HCT116 (cell line): Measurements from ENCODE around the gene FKBP5. TPM values are rescaled to one million over a fixed set of nuclear protein-coding genes. Genes with fewer than 3 reads are reported as not detected.

Experiments used
- ATAC-seq: fragments of 200-7000 bp; cut with Tn5 transposase; 2 replicates; pipeline ENCODE4 v1.9.1; 2020; ENCODE audit warnings: mild to moderate bottlenecking, moderate library complexity
- BruUV-seq: library from RNA; stranded (reverse); fragments of 400-500 nt; replicated peaks from 2 replicates; lab custom pipeline; 2021; lab: Mats Ljungman, UMichigan
- CTCF ChIA-PET: fragments of 300-600 bp; sonication (Branson Sonifier 250); formaldehyde crosslinking; loops from one replicate; lab custom pipeline; 2021; ENCODE audit warnings: antibody characterized with exemption; lab: Charles Lee
- POLR2A ChIA-PET: fragments of 300-600, 350-600 bp; sonication (Branson Sonifier 250); formaldehyde crosslinking; loops from one replicate; lab custom pipeline; 2021; ENCODE audit warnings: antibody characterized with exemption; lab: Charles Lee
- RAD21 ChIA-PET, 2 experiments: fragments of 300-600 bp; sonication (Branson Sonifier 250); formaldehyde crosslinking; loops; one replicate each; lab custom pipeline; 2023; ENCODE audit warnings: low total read pairs in 2 of 2; ENCODE audit not compliant: uncharacterized antibody in 2 of 2, unreplicated experiment in 2 of 2, low non-redundant PET in 1 of 2; lab: Charles Lee
- DNase-seq: peaks from one replicate; pipeline ENCODE4 v3.0.0-alpha.2; 2010; ENCODE audit warnings: low read depth, low spot score
- H2AFZ ChIP-seq: fragments of 200-600 bp; shearing (Covaris generic), sonication (generic); 2 replicates; pipeline ENCODE4 v1.6.1; 2017; ENCODE audit warnings: low read depth, mixed run types, mixed read lengths, antibody characterized with exemption, low read length; ENCODE audit not compliant: poor library complexity, severe bottlenecking
- H3K27ac ChIP-seq: 2 replicates; pipeline ENCODE4 v1.5.1; 2012; ENCODE audit warnings: low read depth, low read length
- H3K27me3 ChIP-seq: fragments of 200-600 bp; sonication (generic); 2 replicates; pipeline ENCODE4 v1.6.1; 2016; ENCODE audit warnings: mixed run types, low read length, mixed read lengths; ENCODE audit not compliant: insufficient read depth
- H3K36me3 ChIP-seq, 2 experiments: fragments of 200-500 bp in 1 of 2; fragments of 200-600 bp in 1 of 2; sonication (Bioruptor generic) in 1 of 2; sonication (generic) in 1 of 2; 2 replicates each; pipeline versions ENCODE4 v1.5.1 to v1.6.1; 2014 to 2016; ENCODE audit warnings: low read length in 2 of 2, inconsistent platforms in 1 of 2, mixed read lengths in 1 of 2, mixed run types in 1 of 2; ENCODE audit not compliant: insufficient read depth in 2 of 2, control insufficient read depth in 1 of 2
- H3K4me1 ChIP-seq, 2 experiments: fragments of 200-600 bp in 1 of 2; sonication (generic) in 1 of 2; 2 replicates each; pipeline versions ENCODE4 v1.5.1 to v1.6.1; 2012 to 2017; ENCODE audit warnings: low read length in 2 of 2, inconsistent platforms in 1 of 2, mild to moderate bottlenecking in 1 of 2, mixed read lengths in 1 of 2, mixed run types in 1 of 2, moderate library complexity in 1 of 2; ENCODE audit not compliant: insufficient read depth in 2 of 2, control insufficient read depth in 1 of 2
- H3K4me2 ChIP-seq: fragments of 200-600 bp; sonication (generic); 2 replicates; pipeline ENCODE4 v1.6.1; 2017; ENCODE audit warnings: mixed run types, low read length, mixed read lengths
- H3K4me3 ChIP-seq, 2 experiments: fragments of 200-600 bp in 1 of 2; sonication (generic) in 1 of 2; replicated peaks in 1 of 2; 2 replicates each; pipeline ENCODE4 v1.5.1; 2011 to 2016; ENCODE audit warnings: low read length in 2 of 2, control low read depth in 1 of 2, low read depth in 1 of 2, mild to moderate bottlenecking in 1 of 2, mixed read lengths in 1 of 2, mixed run types in 1 of 2
- H3K79me2 ChIP-seq: fragments of 200-600 bp; sonication (generic); 2 replicates; pipeline ENCODE4 v1.6.1; 2017; ENCODE audit warnings: mild to moderate bottlenecking, mixed run types, low read length, moderate library complexity, mixed read lengths; ENCODE audit not compliant: insufficient read depth
- H3K9ac ChIP-seq: fragments of 200-600 bp; sonication (generic); 2 replicates; pipeline ENCODE4 v1.6.1; 2016; ENCODE audit warnings: low read length, mixed read lengths
- H3K9me2 ChIP-seq: fragments of 200-600 bp; sonication (generic), shearing (Covaris generic); 2 replicates; pipeline ENCODE4 v1.6.1; 2017; ENCODE audit warnings: mixed run types, mild to moderate bottlenecking, moderate library complexity; ENCODE audit not compliant: insufficient read depth
- H3K9me3 ChIP-seq, 2 experiments: fragments of 200-500 bp in 1 of 2; fragments of 200-600 bp in 1 of 2; sonication (Bioruptor generic) in 1 of 2; sonication (generic) in 1 of 2; 2 replicates each; pipeline ENCODE4 v1.6.1; 2014 to 2017; ENCODE audit warnings: low read length in 2 of 2, mixed read lengths in 2 of 2, inconsistent platforms in 1 of 2, low read depth in 1 of 2, mild to moderate bottlenecking in 1 of 2, mixed run types in 1 of 2, moderate library complexity in 1 of 2; ENCODE audit not compliant: control insufficient read depth in 1 of 2, insufficient read depth in 1 of 2
- H4K20me1 ChIP-seq: fragments of 200-600 bp; sonication (generic), shearing (Covaris generic); 2 replicates; pipeline ENCODE4 v1.6.1; 2017; ENCODE audit warnings: mixed run types, mild to moderate bottlenecking, moderate library complexity; ENCODE audit not compliant: insufficient read depth
- CBX3 ChIP-seq: IDR thresholded peaks from 2 replicates; pipeline ENCODE4 v1.6.1; 2012; ENCODE audit warnings: low read depth
- EGR1 ChIP-seq: IDR thresholded peaks from 2 replicates; pipeline ENCODE4 v1.6.1; 2012; ENCODE audit warnings: low read depth
- EZH2phosphoT487 ChIP-seq: fragments of 200-600 bp; IDR thresholded peaks from 2 replicates; pipeline ENCODE4 v1.6.1; 2018; ENCODE audit warnings: antibody characterized with exemption, borderline replicate concordance
- POLR2A ChIP-seq: IDR thresholded peaks from 2 replicates; pipeline ENCODE4 v1.7.0; 2011; ENCODE audit warnings: borderline replicate concordance; ENCODE audit not compliant: insufficient read depth, insufficient read length; ENCODE audit errors: extremely low read depth
- POLR2AphosphoS5 ChIP-seq: IDR thresholded peaks from 2 replicates; pipeline ENCODE4 v1.6.1; 2011; ENCODE audit warnings: mild to moderate bottlenecking, low read depth, low read length, moderate library complexity
- SIN3A ChIP-seq: IDR thresholded peaks from 2 replicates; pipeline ENCODE4 v1.6.1; 2012; ENCODE audit warnings: low read depth
- SP1 ChIP-seq: IDR thresholded peaks from 2 replicates; pipeline ENCODE4 v1.6.1; 2012; ENCODE audit warnings: low read depth
- YY1 ChIP-seq: IDR thresholded peaks from 2 replicates; pipeline ENCODE4 v1.6.1; 2011; ENCODE audit warnings: low read length, low read depth, moderate library complexity, mild to moderate bottlenecking; ENCODE audit not compliant: insufficient replicate concordance; ENCODE audit errors: extremely low read depth
- ZFX ChIP-seq: fragments of 450-650 bp; IDR thresholded peaks from 2 replicates; pipeline ENCODE4 v1.6.1; 2017
- intact Hi-C: fragments of 100-400 bp; cut with micrococcal nuclease; formaldehyde crosslinking; loops from 2 replicates; pipeline ENCODE4 v1.10.0; 2022
- total RNA-seq: library from RNA; stranded (reverse); gene quantifications from one replicate; pipeline ENCODE4 v1.2.1, GENCODE V29; 2021; ENCODE audit not compliant: unreplicated experiment
- TF ChIP-seq, protein P1 (sequence below): IDR thresholded peaks from 2 replicates; pipeline ENCODE4 v1.6.1; 2012
- TF ChIP-seq, protein P2 (sequence below): IDR thresholded peaks from 2 replicates; pipeline ENCODE4 v1.6.1; 2011; ENCODE audit warnings: mild to moderate bottlenecking, low read length, moderate library complexity; ENCODE audit not compliant: insufficient replicate concordance; ENCODE audit errors: extremely low read depth
- TF ChIP-seq, protein P3 (sequence below), 3 experiments: fragments of 200-600 bp in 1 of 3; sonication (generic) in 1 of 3; IDR thresholded peaks in 2 of 3; conservative IDR thresholded peaks in 1 of 3; 2 replicates each; pipeline ENCODE4 v1.5.1; 2012 to 2017; ENCODE audit warnings: low read depth in 2 of 3, low read length in 2 of 3, antibody characterized with exemption in 1 of 3, borderline replicate concordance in 1 of 3, control low read depth in 1 of 3, mild to moderate bottlenecking in 1 of 3, mixed read lengths in 1 of 3, mixed run types in 1 of 3, moderate library complexity in 1 of 3; ENCODE audit not compliant: insufficient read depth in 1 of 3

The FKBP5 gene
- total RNA-seq, 1 experiment from 2014 or later: 50.3 TPM

DNA sequence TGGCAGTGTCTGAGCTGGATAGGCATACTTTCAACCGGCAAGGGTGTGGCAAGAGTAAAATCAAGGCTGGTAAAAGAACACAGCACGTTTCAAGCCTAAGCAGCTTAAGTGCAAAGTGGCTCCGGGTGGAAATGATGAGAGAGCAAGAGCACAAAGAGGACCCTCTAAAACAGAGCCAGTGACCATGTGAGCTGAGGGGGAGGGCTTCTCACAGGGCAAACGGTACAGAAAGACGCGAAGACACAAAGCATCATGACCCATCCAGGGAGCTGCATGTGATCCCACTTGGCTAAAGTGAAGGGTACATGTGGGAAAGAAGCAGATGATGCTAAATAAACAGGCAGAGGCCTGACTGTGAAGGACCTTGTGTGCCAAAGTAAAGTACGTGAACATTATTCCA, 25.7 kb downstream of the FKBP5 start (continued):
- no peak for TF ChIP-seq YY1
- no peak for TF ChIP-seq ZFX
- TF ChIP-seq POLR2AphosphoS5: no peak
- TF ChIP-seq, protein P1, sequence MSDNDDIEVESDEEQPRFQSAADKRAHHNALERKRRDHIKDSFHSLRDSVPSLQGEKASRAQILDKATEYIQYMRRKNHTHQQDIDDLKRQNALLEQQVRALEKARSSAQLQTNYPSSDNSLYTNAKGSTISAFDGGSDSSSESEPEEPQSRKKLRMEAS: no peak
- TF ChIP-seq EZH2phosphoT487: no peak
- no peak for TF ChIP-seq CBX3
- no peak for TF ChIP-seq SIN3A
- TF ChIP-seq SP1: no peak
- TF ChIP-seq, all 23 proteins: peak for 0

DNA sequence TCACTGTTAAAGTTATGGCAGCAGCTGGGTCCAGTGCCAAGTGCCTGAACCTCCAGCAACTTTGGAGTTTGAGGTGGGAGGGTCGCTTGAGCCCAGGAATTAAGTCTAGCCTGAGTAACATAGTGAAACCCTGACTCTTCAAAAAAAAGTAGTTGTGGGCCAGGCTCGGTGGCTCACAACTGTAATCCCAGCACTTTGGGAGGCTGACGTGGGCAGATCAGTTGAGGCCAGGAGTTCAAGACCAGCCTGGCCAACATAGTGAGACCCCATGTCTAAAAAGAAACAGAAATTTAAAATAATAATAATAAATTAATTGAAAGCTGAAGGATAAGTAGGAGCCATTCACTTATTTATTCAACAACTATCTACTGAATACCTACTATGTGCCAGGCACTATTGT, 33.8 kb downstream of the FKBP5 start:
- Histone ChIP-seq H3K4me3 (no peak overlapping the region), H3K36me3 (no peaks in the 10 kb centered on the region), H3K79me2 (peaks cover 62% of the 10 kb centered on the region), H3K9me2 (no peaks in the 10 kb centered on the region), H2AFZ (no peak overlapping the region), H3K27me3 (no peaks in the 10 kb centered on the region), H3K4me2 (no peak overlapping the region), H3K4me1 (no peaks in the 10 kb centered on the region), H4K20me1 (0 out of 2 replicates have a peak, but pooled peaks cover 3% of the 10 kb centered on the region), H3K9me3 (no peaks in the 10 kb centered on the region), H3K9ac (no peak overlapping the region), H3K27ac (no peak overlapping the region)
- POLR2A ChIA-PET: no interaction called here
- no TSS peak for BruUV-seq
- CTCF ChIA-PET: no interaction called here
- intact Hi-C loops: no loop called here
- no peak for DNase-seq
- RAD21 ChIA-PET: no interaction called here
- TF ChIP-seq ZFX: no peak
- TF ChIP-seq POLR2A: no peak
- no peak for TF ChIP-seq EGR1
- TF ChIP-seq, protein P2, sequence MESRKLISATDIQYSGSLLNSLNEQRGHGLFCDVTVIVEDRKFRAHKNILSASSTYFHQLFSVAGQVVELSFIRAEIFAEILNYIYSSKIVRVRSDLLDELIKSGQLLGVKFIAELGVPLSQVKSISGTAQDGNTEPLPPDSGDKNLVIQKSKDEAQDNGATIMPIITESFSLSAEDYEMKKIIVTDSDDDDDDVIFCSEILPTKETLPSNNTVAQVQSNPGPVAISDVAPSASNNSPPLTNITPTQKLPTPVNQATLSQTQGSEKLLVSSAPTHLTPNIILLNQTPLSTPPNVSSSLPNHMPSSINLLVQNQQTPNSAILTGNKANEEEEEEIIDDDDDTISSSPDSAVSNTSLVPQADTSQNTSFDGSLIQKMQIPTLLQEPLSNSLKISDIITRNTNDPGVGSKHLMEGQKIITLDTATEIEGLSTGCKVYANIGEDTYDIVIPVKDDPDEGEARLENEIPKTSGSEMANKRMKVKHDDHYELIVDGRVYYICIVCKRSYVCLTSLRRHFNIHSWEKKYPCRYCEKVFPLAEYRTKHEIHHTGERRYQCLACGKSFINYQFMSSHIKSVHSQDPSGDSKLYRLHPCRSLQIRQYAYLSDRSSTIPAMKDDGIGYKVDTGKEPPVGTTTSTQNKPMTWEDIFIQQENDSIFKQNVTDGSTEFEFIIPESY: no peak
- TF ChIP-seq, protein P3, sequence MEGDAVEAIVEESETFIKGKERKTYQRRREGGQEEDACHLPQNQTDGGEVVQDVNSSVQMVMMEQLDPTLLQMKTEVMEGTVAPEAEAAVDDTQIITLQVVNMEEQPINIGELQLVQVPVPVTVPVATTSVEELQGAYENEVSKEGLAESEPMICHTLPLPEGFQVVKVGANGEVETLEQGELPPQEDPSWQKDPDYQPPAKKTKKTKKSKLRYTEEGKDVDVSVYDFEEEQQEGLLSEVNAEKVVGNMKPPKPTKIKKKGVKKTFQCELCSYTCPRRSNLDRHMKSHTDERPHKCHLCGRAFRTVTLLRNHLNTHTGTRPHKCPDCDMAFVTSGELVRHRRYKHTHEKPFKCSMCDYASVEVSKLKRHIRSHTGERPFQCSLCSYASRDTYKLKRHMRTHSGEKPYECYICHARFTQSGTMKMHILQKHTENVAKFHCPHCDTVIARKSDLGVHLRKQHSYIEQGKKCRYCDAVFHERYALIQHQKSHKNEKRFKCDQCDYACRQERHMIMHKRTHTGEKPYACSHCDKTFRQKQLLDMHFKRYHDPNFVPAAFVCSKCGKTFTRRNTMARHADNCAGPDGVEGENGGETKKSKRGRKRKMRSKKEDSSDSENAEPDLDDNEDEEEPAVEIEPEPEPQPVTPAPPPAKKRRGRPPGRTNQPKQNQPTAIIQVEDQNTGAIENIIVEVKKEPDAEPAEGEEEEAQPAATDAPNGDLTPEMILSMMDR (IDR thresholded peaks at IDR 0.05 in 2 of 3, conservative IDR thresholded peaks at IDR 0.05 in 1 of 3; ENCODE audit: borderline replicate concordance in 1 of 3, insufficient read depth in 1 of 3, low read depth in 2 of 3, low read length in 2 of 3): no peak
- no peak for ATAC-seq
